HG03095 (cell line): Measurements from ENCODE around the gene SF3B5.
A peak's percentile ranks its signal among the peaks of the same experiment; 100 is the strongest.
"Not testable (repeated sequence)": the region's sequence is repeated elsewhere in the genome, so short reads cannot be mapped to it uniquely, and the experiment has no call there.

ENCODE experiments used
- ATAC-seq: cut with Tn5 transposase; IDR thresholded peaks from one replicate; pipeline ENCODE4 v1.9.1; 2021; ENCODE audit warnings: moderate library complexity; ENCODE audit not compliant: unreplicated experiment

SF3B5 gene

DNA sequence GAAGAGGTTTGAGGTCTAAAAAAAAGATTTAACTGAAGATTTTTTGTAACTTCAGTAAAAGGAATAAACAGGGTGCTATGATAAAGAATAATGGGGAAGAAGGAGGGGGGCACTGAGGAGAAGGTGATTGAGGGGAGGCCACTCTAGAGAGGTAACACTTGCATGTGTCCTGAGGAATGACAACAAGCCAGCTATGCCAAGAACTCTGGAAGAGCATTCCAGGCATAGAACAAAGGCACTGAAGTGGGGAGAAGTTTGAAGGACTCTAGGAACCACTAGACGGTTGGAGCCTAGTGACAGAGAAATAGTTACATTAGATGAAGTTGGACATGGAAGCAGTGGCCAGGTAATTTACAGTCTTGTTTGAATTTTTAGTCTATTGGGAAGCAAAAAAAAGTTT, 10.8 kb upstream of the SF3B5 start:
- no peak for ATAC-seq

DNA sequence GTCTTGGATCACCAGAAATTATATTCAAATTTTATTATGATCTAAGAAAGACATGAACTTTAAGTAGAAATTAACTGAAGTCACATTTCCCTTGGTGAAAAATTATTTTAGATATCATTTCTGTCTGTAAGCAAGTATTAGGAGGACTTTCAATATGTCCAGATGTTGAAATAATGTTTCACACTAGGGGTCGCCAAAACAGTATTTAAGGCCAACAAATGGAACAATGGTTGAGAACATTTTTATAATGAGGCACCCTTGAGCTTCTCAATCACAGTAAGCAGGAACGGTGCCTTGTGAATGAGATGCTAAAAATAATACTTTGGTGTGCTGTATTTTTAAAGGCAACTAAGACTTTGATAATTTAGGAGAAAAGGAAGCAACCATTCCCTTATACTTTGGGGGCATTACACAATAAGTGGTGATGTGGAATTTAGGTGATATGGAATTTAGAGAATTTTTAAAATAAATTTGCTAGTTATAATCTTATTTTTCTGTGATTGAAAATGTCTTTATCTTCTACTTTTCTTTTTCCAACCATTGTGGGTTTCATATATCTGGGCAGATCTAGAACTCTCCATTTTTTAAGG, 9.6 kb upstream of the SF3B5 start:
- ATAC-seq: peak; percentile 76

DNA sequence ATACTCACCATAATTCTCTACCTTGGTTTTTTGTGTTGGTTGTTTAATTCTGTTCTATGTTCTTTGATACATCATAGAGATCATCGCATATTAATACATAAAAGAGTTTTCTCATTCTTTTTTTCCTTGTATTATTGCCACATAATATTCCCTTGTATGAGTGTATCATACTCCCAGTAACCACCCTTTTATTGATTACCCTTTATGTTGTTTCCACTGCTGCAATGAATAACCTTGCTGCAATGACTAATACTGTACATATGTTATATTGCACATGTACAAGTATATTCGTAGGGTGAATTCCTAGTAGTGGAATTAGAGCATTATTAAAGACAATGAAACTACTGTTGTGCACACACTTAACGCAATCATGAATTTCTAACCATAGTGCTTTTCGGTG, 9.1 kb upstream of the SF3B5 start:
- no peak for ATAC-seq

DNA sequence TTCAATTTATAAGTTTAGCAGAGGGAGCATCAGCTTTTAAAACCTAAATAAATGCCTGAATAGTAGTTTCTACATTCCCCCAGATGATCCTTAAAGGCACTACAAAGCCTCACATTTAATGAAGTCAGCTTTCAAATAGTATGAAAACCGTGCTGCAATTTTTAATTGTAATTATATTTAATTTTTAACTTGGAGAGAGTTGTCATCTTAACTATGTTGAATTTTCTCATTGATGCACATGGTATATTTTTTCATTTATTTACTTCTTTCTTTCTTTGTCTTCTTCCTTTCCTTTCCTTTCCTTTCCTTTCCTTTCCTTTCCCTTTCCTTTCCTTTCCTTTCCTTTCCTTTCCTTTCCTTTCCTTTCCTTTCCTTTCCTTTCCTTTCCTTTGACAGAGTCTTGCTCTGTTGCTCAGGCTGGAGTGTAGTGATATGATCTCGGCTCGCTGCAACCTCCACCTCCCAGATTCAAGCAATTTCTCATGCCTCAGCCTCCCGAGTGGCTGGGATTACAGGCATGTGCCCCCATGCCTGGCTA, 7.7 kb upstream of the SF3B5 start:
- no peak for ATAC-seq

DNA sequence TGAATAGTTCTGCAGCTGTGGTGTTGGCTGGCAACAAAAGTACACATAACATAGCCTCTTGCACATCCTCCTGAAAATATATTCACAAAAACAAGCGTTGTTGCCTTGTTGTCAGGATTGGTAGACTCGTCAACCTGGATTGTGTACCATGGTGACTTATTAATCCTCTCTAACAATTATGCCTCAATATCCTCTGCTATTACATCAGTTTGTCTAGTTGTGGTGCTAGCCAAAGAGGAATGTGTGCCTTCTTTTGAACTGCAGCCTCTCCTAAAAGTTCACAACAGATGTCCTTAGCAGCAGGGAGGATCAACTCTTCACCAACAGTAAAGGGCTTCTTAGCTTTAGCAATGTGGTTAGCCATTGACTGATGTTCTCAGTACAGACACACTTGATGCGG, 3.6 kb upstream of the SF3B5 start:
- ATAC-seq: no peak

DNA sequence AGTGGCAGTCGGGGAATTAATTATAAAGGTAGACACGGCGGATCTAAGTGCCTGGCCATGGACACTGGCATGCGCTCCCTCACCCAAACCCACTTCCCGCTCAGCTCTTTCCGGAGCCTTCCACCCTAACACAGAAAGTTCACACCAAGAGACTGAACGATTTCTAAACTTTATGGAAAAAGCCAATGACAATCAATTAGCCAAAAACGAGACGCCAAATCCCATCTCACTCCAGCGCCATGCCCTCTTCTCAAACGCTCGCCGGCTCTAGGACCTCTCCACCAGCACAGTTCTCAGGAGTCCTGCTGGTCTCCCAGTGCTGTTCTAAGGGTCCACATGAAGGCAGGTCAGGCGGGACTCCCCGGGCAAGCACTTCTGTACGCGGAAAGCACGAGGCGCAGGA, 641 bp downstream of the SF3B5 start:
- no peak for ATAC-seq

DNA sequence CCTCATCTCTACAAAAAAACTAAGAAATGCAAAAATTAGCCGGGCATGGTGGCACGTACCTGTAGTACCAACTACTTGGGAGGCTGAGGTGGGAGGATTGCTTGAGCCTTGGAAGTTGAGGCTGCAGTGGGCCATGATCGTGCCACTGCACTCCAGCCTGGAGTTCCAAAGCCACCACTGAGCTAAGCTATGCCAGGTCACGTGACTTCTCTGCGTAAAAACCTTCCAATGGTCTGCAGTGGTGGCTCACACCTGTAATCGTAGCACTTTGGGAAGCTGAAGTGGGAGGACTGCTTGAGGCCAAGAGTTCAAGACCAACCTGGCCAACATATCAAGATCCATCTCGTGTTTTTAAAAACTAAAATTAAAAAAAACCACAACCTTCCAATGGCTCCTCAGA, 1.7 kb downstream of the SF3B5 start:
- no peak for ATAC-seq

DNA sequence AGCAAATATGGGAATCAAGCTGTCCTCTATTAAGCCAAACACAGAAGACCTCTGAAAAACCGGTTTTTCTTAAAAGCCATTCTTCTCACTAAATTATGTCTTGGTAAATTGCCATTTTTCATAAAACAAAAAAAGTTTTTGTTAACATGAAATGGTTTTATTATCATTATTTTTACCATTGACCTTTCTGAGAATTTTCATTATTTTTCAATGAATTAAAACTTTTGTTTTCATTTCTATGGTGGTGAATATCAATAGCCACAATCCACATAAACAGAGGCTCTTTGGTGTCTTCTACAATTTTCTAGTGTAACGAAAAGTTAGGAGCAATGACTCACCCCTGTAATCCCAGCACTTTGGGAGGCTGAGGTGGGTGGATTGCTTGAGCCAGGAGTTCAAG, 2.1 kb downstream of the SF3B5 start:
- no peak for ATAC-seq

DNA sequence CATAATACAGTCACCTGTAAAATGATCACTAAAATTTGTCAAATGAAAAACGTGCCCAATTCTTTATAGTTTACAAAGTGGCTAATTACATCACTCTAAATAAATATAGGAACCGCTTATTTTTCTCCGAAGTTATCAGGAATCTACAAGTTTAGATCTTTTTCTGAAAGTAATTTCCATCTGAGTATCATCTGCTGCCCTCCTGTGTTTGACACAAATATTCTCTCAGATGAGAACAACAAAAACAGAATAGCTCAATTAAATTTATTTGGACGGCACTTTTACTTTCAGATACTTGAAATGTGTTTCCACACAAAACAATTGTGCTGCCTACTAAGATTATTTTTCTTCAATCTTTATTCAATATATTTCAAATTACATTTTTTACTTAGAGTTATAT, 5.0 kb downstream of the SF3B5 start:
- ATAC-seq: no peak

DNA sequence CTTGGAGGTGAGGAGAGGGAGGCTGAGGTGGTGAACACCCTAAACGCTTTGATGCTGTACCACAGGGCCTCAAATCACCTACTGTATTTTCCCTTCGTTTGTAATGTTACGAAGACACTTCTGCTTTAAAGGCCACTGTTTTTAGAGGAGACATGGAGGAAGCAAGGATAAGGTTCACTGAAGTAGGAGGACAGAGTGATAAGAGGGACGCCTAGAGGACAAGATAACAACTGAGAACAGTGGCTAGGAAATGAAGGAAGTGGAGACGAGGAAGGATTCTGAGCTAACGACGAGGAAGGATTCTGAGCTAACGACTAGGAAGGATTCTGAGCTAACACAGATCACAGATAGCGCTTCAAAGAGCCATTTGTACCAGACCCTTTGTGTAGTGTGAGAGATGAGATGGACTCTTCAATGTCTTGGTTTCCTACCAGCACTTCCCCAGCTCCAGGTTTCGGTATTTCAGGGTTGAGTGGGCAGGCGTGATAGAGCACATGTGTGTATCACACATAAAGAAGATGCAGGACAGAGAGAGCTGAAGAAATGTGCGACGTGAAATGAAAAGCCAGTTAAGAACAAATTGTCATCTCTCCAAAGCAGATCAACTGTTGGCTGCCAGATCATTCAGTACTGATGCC, 7.5 kb downstream of the SF3B5 start:
- peak; percentile 45 for ATAC-seq

DNA sequence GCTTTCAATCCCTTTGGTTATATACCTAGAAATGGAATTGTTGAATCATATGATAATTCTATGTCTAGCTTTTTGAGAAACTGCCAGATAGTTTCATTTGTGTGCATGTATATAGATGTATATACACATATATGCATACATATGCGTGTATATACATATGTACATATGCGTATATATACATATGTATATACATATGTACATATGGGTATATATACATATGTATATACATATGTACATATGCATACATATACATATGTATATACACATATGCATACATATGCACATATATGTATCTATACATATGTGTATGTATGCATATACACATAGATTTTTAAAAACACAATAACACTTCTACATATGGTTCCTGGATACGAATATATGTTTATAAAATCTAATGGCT, 8.4 kb downstream of the SF3B5 start:
- no peak for ATAC-seq

DNA sequence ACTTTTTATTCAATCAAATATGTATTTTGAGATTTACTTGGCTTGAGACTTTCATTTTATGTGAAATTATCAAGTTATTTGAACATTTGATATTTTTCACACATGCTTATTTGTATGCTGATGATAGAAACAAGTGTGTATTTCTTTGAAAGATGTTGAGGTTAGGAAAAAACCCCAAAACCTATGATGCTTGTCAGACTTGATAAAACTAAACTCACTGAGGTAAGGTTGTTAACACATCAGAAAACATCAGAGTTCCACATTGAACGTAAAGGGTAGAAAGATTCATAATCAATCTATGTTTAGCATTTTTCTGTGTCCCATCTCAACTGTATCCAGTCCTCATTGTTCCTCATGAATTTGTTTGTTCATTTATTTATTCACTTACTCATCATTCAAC, 12.2 kb downstream of the SF3B5 start:
- ATAC-seq: no peak

DNA sequence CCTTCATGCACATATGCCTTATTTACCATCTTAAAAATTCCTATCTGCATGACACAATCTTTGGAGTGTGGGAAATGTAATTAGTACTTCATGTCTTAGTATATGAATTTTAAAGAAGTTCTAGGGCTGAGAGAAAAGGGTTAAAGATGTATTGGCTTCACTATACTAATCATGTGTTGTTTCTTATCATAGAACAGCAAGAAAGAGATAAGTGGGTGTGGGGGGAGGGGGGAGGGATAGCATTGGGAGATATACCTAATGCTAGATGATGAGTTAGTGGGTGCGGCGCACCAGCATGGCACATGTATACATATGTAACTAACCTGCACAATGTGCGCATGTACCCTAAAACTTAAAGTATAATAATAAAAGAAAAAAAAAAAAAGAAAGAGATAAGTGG, 13.0 kb downstream of the SF3B5 start:
- not testable (repeated sequence) for ATAC-seq

DNA sequence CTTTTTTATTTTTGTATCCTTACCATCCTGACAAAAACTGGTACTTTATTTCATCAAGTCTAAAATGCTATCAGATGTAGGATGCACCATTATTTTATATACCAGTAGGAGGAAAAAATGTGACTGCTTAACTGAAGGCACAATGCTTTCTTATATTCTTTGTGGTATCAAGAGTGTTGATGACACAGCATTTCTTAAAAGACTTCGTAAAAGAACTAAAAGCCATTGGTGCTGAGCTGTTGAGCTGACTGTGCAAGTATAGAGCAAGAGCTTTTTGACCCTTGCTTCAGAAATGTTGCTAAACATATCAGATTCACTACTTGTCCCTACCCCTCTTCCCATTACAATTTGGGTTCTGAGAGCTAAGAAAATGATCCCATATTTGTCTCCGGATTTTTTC, 17.5 kb downstream of the SF3B5 start:
- ATAC-seq: no peak

DNA sequence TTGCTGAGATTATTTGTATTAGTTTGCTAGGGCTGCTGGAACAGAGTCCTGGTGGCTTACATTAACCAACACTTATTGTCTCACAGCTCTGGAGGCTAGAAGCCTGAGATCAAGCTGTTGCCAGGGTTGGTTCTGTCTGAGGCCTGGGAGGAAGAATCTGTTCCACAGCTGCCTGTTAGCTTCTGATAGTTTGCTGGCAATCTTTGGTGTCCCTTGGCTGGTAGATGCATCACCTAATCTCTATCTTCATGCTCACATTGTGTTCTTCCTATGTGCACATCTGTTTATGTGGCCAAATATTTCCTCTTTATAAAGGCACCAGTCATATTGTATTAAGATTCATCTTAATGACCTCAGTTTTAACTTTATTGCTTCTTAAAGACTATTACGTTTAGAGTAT, 19.5 kb downstream of the SF3B5 start:
- no peak for ATAC-seq

DNA sequence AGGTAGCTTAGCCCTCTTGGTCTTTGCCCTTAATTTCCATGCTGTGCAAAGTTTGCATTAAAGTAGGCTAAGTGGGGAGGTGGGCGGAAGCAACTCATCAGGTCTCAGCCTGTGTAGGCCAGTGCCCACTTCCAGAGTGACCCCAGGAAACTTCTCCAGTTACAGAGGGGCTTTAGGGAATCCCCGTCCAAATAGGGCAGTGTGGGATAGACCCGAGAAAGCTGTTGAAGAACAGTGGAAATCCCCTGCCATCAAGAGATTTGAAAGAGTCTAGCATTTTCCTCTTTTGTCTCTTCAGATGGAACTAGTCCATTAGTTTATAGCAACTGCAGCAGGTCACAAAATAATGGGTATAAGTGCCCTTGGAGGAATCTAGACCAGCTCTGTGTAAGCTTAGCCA, 20.2 kb downstream of the SF3B5 start:
- peak; percentile 55 for ATAC-seq

DNA sequence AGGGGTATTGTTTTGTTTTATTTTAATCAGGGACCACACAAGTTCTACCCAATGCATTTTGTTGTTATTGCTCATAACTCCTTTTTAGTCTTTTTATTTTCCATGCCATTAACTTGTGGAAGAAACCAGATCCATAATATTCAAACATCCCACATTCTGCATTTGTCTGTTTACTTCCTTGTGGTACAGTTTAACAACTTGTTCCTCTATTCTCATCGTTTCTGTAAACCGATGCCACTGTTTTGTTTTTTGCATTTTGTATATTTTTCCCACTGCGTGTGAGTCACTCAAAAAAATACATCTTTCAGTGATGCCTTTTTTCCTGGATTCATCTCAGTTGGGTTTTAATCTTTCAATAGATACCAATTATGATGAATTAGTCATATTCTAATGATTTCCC, 22.3 kb downstream of the SF3B5 start:
- no peak for ATAC-seq

DNA sequence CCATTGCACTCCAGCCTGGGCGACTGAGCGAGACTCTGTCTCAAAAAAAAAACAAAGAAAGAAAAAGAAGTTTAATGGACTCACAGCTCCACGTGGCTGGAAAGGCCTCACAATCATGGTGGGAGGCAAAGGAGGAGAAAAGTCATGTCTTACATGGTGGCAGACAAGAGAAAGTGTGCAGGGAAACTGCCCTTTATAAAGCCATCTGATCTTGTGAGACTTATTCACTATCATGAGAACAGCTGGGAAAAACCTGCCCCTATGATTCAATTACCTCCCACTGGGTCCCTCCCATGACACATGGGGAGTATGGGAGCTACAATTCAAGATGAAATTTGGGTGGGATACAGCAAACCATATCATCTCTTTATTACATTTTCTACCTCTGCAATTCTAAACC, 25.9 kb downstream of the SF3B5 start:
- ATAC-seq: no peak

DNA sequence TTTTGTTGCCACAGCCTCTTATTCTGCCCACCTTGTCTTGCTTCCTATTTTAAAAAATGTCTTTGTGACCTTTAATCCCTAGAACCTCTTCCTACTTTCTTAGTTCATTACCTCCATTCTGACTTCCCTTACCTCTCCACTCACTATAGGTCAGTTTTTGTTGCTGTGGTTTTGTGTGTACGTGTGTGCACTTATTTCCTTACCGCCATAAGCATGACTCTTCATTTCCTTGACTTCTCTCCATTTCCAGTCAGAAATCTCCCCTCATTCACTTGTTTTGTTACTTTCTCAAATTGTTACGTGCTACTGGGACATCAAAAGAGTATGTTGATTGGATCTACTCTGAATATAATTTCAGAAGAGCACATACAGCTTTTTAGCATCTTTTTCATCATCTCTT, 26.6 kb downstream of the SF3B5 start:
- ATAC-seq: no peak

DNA sequence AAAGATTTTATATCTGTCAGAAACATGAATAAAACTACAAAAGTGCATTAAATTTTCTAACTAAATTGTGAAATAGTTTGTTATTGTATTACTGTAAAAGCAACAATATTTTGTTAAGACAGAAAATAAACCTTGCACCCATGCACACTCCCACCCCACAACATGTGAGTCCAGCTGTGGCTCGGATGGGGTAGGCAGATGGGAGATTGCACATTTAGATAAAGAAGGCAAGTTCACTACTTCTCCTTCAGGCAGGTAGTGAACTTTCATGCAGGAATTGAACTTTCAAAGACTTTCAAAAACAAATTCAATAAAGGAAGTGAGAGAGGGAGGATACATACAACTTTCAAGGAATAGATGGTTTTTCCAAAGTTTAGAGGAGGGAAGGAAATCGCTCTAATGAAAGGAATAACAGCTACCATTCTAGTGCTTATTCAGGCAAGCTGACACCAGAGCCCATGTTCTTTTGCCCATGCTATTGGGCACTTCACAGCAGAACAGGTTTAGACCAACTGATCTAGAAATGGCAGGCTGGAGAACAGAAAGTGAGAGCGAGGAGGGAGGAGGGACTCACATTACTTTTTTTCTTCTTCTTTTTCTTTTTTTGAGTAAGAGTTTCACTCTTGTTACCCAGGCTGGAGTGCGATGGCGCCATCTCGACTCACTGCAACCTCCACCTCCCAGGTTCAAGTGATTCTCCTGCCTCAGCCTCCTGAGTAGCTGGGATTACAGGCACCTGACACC, 28.5 kb downstream of the SF3B5 start:
- peak; percentile 29 for ATAC-seq

DNA sequence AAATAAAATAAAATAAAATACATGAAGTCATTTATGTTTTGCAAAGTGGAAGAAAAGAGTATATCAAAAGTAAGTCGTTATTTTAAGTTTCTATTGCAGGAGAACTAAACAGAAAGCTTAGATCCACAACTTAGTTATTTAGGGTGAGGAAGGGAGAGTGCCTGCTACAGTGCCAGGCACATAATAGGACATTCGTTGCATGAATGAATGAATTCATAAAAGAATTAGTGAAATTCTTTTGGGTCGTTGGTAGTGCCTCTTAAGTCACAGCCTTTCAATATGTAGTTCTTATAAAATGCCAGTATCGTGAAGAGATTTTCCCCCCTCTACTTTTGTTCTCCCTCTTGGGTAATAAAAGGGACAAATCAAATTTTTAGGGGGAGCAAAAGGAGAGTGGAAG, 29.1 kb downstream of the SF3B5 start:
- ATAC-seq: no peak

DNA sequence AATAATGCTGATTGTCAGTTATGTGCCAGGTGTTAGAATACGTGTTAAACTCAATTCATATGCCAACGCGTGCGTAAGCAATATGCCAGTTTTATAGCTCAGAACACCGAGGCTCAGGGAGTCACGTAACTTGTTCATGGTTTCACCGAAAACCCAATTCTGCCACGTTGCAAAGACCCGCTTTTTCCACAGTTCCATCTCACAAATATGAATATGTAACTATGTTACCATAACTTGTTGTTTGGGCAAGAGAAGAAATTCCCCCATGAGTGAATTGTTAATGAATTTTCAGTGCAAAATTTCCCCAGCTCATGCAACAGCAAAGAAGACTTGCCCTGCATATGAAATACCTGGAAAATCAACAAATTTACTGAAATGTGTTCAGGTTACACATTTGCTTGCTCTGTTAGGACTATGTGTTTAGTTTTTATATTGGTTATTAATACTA, 30.1 kb downstream of the SF3B5 start:
- ATAC-seq: no peak
